Left cardiac atrium (tissue), 4 donors: Measurements from ENCODE around the gene SH3PXD2A. TPM values are rescaled to one million over a fixed set of nuclear protein-coding genes. Genes with fewer than 3 reads are reported as not detected.
"Not testable (repeated sequence)": the region's sequence is repeated elsewhere in the genome, so short reads cannot be mapped to it uniquely, and the experiment has no call there.

Experiments
- ATAC-seq, 2 donors: fragments of 200-7000 bp; cut with Tn5 transposase; one replicate each; pipeline ENCODE4 v1.9.1; 2020; ENCODE audit warnings: mild to moderate bottlenecking in 2 of 2, moderate library complexity in 2 of 2
- DNase-seq: peaks from one replicate; pipeline ENCODE4 v3.0.0-alpha.2; 2020
- intact Hi-C, 2 donors: fragments of 100-400 bp; cut with DNase I; formaldehyde crosslinking; loops; one replicate each; pipeline versions ENCODE4 v1.14.1 to v1.15.1; 2022 to 2023
- total RNA-seq, 2 donors: library from RNA; stranded (reverse); fragmentation: NEBNext Ultra II Directional; extraction: Animal tissue kit (Norgen Biotek cat#: 25700); gene quantifications; one replicate each; pipeline ENCODE4 v1.2.1, GENCODE V29; 2021
- donor health status: DM: no; HTN: yes; CAD: no.
- donor health status: DM: no; HTN: yes; CAD: no; lungs with severe emphysema.
- donor health status: DM: yes; HTN: yes; CAD: no.
- donor health status: Dilated cardiomyopathy.

Gene SH3PXD2A
- total RNA-seq, 2 donors from 2014 or later, result 24.6 to 27.7 TPM

- peak; percentile 79 for DNase-seq
These were observed 178.4 kb downstream of the SH3PXD2A start for GRCh38 chr10:103676851-103677417.

GRCh38 chr10:103676058-103676785 lies 179.2 kb downstream of the SH3PXD2A start:
- peak in 1 of 2 donors; percentile 27 for ATAC-seq
- DNase-seq, result peak; percentile 66
- intact Hi-C loops, result no loop called here

More at GRCh38 chr10:103676851-103677417, 178.4 kb downstream of the SH3PXD2A start:
- ATAC-seq, result peak; percentile 51 to 76
- intact Hi-C loops, result no loop called here

DNA sequence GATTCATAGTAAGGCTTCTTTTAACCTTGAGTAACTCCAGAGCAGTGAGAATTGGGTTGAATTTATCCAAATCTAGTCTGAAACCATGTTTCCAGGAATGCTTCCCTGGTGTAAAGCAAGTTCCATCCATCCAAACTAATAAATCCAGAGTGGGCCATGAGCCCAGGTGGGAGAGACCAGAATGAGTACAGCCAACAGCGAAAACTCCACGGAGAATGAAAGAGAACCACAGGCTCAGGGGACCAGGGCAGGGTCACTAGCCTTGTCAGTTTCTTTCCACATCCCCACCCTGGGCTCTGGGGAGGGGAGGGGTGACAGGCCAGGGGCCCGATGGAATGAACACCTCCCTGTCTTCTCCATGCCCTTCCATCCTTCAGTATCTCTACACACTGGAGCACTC lies 181.8 kb downstream of the SH3PXD2A start:
- DNase-seq, result no peak
- intact Hi-C loops, result no loop called here
- no peak for ATAC-seq

DNA sequence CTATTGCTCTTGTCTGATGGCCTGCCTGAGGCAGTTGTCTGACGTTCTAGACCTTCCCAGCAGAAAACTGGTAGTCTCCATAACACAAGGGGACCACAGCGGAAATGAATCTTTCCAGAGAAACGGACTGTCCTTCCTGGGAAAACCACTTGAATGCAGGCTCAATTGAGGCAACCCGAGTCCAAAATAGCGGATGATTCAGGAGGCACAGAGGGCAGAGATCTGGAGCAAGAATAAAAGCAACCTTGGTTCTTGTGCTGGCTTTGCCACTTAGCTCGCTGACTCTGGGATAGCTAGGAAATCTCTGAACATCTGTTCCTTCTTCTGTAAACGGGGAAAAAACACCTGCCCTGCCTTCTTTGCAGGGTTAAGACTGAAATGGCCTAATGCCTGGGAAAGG lies 183.0 kb downstream of the SH3PXD2A start:
- DNase-seq, result no peak
- ATAC-seq, result no peak
- intact Hi-C loops, result no loop called here

DNA sequence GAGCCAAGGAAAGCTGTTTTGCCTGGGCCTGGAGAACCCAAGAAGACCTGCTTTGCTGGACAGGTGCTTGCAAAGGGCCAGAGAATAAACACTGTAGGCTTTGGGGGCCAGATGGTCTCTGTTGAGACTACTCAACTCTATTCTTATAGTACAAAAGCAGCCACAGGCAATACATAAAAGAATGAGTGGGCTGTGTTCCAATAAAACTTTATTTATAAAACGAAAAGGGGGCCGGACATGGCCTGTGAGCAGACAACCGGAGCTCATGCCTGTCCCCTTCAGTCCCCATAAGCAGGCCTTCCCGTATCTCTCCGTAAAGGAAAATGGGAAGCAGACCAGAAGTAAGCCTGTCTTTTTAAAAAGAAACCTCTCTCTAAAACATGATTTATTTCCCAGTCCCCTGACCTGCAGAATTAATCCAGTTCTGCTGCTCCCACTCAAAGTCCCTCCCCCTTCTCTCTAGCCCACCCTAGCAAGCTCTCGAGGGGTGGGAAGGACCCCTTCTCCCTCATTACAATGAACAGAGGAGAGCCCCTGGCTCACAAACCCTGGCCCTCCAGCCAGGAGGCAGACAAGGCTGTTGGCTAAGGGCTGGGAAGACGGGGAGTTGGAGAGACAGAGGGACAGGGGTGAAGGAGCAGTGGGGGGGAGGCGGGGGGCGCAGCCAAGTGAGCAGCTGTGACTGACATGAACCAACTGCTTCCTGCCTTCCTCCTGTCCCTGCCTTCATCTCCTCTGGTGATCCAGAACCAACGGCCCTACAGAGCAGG lies 184.1 kb downstream of the SH3PXD2A start:
- DNase-seq, result no peak
- no peak for ATAC-seq
- intact Hi-C loops, result no loop called here

- intact Hi-C loops, result no loop called here
- DNase-seq, result no peak
- ATAC-seq, result no peak
These were observed 185.4 kb downstream of the SH3PXD2A start for GRCh38 chr10:103669944-103670343.

- ATAC-seq (no peak), DNase-seq (no peak)
- intact Hi-C loops, result no loop called here
These were observed 186.0 kb downstream of the SH3PXD2A start for GRCh38 chr10:103669243-103669929.

DNA sequence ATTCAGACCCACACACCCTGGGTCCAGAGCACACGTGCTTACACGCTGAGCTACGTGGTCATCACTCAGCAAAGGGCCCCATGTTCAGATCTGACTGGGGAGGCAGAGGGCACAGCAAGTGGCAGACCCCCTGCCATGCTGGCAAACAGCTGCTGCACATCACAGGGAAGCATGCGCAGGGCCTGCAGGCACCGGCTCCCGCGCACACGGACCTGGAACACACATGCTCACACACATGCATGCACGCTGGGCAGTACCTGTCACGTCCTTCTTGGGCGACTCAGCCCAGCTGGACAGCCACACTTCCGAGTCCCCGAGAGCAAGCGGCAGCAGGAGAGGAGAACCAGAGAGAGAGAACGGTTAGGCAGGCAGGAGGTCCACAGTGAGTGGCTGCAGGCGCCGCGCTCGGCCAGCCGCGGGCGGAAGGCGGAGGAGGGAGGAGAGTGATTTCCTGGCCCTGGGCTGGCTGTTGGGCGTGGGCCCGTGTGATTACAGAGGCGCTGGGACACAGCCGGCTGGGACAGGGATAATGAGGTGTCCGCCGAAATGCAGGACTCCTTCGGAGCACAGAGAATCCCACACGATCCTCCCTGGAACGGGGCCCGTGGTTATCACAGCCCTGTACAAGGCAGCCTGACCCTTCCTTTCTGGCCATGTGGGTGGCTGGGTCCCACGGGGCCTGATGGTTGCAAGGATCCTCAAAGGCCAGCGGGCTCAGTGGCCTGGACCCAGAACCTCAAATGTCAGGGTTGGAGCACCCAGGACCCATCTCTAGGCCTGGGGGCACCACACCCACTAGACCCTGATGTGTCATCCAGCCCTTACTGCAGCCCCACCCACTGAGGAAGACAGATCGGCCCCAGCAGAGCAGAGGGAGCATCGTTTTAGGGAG lies 186.8 kb downstream of the SH3PXD2A start:
- intact Hi-C loops, result no loop called here
- DNase-seq (peak; percentile 91), ATAC-seq (peak; percentile 85 to 88)

DNA sequence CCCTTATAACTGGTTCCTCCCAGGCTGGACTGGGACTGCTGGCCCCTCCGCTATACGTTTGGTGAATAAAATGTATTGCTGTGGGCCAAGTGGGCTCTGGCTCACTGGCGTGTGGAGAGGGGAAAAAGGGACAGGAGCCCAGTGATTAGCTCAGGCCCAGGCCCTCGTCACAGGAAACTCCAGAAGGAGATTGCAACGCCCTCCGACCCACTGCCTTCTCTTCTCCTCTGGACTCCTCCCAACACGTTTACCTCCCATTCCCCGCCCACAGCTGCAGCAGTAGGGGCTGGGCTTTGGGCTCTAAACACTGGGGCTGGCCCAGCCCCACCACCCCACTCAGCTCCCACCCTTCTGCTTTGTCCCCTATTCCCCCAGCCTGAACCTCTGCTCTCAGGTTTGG lies 188.0 kb downstream of the SH3PXD2A start:
- DNase-seq (peak; percentile 76), ATAC-seq (peak; percentile 25 to 38)
- intact Hi-C loops, result no loop called here

- intact Hi-C loops, result no loop called here
- DNase-seq (no peak), ATAC-seq (no peak)
These were observed 188.6 kb downstream of the SH3PXD2A start for GRCh38 chr10:103666762-103667150.

GRCh38 chr10:103666087-103666761 lies 189.2 kb downstream of the SH3PXD2A start:
- intact Hi-C loops, result no loop called here
- no peak for ATAC-seq
- peak; percentile 56 for DNase-seq

GRCh38 chr10:103665162-103665889 lies 190.1 kb downstream of the SH3PXD2A start:
- DNase-seq (peak; percentile 48), ATAC-seq (peak in 1 of 2 donors; percentile 3)
- intact Hi-C loops, result no loop called here

DNA sequence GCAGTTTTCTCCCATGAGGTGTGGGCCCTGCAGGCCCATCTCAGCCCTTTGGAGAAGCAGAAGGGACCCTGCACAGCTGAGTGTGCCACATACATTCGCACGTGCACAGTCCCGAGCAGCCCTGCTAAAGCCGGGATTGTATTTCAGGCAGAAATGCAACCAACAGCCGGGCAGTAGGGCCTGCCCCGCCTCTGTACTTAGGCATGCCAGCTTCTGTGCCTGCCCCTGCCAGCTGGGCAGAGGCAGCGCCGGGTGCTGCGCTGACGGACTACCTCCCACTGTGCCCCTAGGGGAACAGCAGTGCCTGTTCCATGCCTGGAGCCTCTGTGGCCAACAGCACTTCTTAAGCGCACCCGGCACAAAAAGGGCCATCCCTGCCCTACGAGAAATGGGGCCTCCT lies 191.6 kb downstream of the SH3PXD2A start:
- intact Hi-C loops, result no loop called here
- ATAC-seq (peak; percentile 19 to 20), DNase-seq (peak; percentile 49)

- ATAC-seq (no peak), DNase-seq (no peak)
- intact Hi-C loops, result no loop called here
These were observed 192.1 kb downstream of the SH3PXD2A start for GRCh38 chr10:103663236-103663635.

- intact Hi-C loops, DNase-seq, ATAC-seq: not testable (repeated sequence)
These were observed 192.7 kb downstream of the SH3PXD2A start for GRCh38 chr10:103662704-103663103.

- ATAC-seq, result peak; percentile 77 to 80
- intact Hi-C loops, result no loop called here
- peak; percentile 82 for DNase-seq
These were observed 194.0 kb downstream of the SH3PXD2A start for GRCh38 chr10:103661198-103661950.
